Smooth muscle cell (in vitro differentiated cells): ENCODE measurements around the gene COL28A1. TPM values are rescaled to one million over a fixed set of nuclear protein-coding genes. Genes with fewer than 3 reads are reported as not detected.

Experiments
- DNase-seq: peaks from one replicate; lab custom pipeline; 2025; ENCODE audit not compliant: unreplicated experiment; lab: John Stamatoyannopoulos, UW
- H2AFZ ChIP-seq: fragments of 200-600 bp; sonication (generic); 2 replicates; pipeline ENCODE4 v1.6.0; 2016; ENCODE audit warnings: antibody characterized with exemption, low read depth, mild to moderate bottlenecking
- H3F3A ChIP-seq: fragments of 200-600 bp; sonication (generic); 2 replicates; pipeline ENCODE4 v1.6.0; 2017; ENCODE audit warnings: antibody characterized with exemption, low read depth
- H3K27ac ChIP-seq: fragments of 200-600 bp; sonication (generic); 2 replicates; pipeline ENCODE4 v1.5.1; 2016; ENCODE audit warnings: low read depth, mild to moderate bottlenecking
- H3K27me3 ChIP-seq: fragments of 200-600 bp; sonication (generic); 2 replicates; pipeline ENCODE4 v1.6.1; 2016; ENCODE audit warnings: low read depth, mild to moderate bottlenecking
- H3K36me3 ChIP-seq: fragments of 200-600 bp; sonication (generic); 2 replicates; pipeline ENCODE4 v1.5.1; 2016; ENCODE audit warnings: low read depth
- H3K4me1 ChIP-seq: fragments of 200-600 bp; sonication (generic); 2 replicates; pipeline ENCODE4 v1.5.1; 2016; ENCODE audit warnings: low read depth
- H3K4me2 ChIP-seq: fragments of 200-600 bp; sonication (generic); 2 replicates; pipeline ENCODE4 v1.6.0; 2016; ENCODE audit warnings: mild to moderate bottlenecking
- H3K4me3 ChIP-seq: fragments of 200-600 bp; sonication (generic); 2 replicates; pipeline ENCODE4 v1.5.1; 2016; ENCODE audit warnings: mild to moderate bottlenecking
- H3K79me2 ChIP-seq: fragments of 200-600 bp; sonication (generic); 2 replicates; pipeline ENCODE4 v1.6.0; 2016; ENCODE audit warnings: low read depth, mild to moderate bottlenecking
- H3K9ac ChIP-seq: fragments of 200-600 bp; sonication (generic); 2 replicates; pipeline ENCODE4 v1.6.0; 2016; ENCODE audit warnings: low read depth
- H3K9me3 ChIP-seq: fragments of 200-600 bp; sonication (generic); replicated peaks from 2 replicates; pipeline ENCODE4 v1.5.1; 2016; ENCODE audit warnings: low read depth
- H4K20me1 ChIP-seq: fragments of 200-600 bp; sonication (generic); 2 replicates; pipeline ENCODE4 v1.6.0; 2016; ENCODE audit warnings: low read depth
- WGBS: methylation state at CpG from one replicate; pipeline ENCODE4 v1.1.7; 2016; ENCODE audit warnings: low lambda C conversion rate; 5-methylcytosine and 5-hydroxymethylcytosine counted together
- polyA plus RNA-seq: library from polyadenylated mRNA; unstranded; fragments of >200 nt; fragmentation: Nextera tagmentation; extraction: Ambion mirVana; gene quantifications from 2 replicates; pipeline ENCODE4 v1.2.1, GENCODE V29; 2016
- total RNA-seq: library from RNA; depleted of rRNA; stranded (reverse); fragments of >200 nt; gene quantifications from 2 replicates; pipeline ENCODE4 v1.2.3, GENCODE V29; 2014
- TF ChIP-seq, protein P1 (sequence below): fragments of 200-600 bp; sonication (generic); IDR thresholded peaks from 2 replicates; pipeline ENCODE4 v1.5.1; 2017; ENCODE audit warnings: borderline replicate concordance, mild to moderate bottlenecking, antibody characterized with exemption; ENCODE audit not compliant: insufficient read depth, poor library complexity, severe bottlenecking

The COL28A1 gene
- total and polyA plus RNA-seq, 2 experiments from 2014 or later: 0.13 TPM; not detected in 1

DNA sequence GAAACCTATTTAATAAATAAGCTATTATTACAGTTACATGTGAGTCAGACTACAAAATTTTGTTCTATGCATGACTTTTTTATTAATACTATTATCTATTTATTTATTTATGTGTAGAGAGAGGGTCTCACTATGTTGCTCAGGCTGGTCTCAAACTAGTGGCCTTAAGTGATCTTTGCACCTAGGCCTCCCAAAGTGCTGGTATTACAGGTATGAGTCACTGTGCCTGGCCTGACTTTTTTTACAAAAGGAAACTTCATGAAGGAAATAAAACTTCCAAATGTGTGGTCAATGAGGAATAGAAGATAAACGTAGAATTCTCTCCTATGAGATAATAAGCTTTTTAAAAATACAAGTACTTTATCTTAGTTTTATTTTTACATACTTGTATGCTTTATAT lies 19.0 kb downstream of the COL28A1 start:
- H3F3A ChIP-seq: no peaks in the 10 kb centered on the region
- H3K9me3 ChIP-seq: no peaks in the 10 kb centered on the region
- no peak overlapping the region for H3K4me2 ChIP-seq
- TF ChIP-seq, protein P1, sequence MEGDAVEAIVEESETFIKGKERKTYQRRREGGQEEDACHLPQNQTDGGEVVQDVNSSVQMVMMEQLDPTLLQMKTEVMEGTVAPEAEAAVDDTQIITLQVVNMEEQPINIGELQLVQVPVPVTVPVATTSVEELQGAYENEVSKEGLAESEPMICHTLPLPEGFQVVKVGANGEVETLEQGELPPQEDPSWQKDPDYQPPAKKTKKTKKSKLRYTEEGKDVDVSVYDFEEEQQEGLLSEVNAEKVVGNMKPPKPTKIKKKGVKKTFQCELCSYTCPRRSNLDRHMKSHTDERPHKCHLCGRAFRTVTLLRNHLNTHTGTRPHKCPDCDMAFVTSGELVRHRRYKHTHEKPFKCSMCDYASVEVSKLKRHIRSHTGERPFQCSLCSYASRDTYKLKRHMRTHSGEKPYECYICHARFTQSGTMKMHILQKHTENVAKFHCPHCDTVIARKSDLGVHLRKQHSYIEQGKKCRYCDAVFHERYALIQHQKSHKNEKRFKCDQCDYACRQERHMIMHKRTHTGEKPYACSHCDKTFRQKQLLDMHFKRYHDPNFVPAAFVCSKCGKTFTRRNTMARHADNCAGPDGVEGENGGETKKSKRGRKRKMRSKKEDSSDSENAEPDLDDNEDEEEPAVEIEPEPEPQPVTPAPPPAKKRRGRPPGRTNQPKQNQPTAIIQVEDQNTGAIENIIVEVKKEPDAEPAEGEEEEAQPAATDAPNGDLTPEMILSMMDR: no peak
- 74% methylated on average over 1 of the region's 1 CpG for WGBS
- no peak overlapping the region for H3K4me3 ChIP-seq
- H2AFZ ChIP-seq: no peak overlapping the region
- H3K4me1 ChIP-seq: no peaks in the 10 kb centered on the region
- no peaks in the 10 kb centered on the region for H3K79me2 ChIP-seq
- no peaks in the 10 kb centered on the region for H3K36me3 ChIP-seq
- H3K27ac ChIP-seq: no peak overlapping the region
- no peak overlapping the region for H3K9ac ChIP-seq
- DNase-seq: no peak
- H4K20me1 ChIP-seq: no peaks in the 10 kb centered on the region
- H3K27me3 ChIP-seq: no peaks in the 10 kb centered on the region

DNA sequence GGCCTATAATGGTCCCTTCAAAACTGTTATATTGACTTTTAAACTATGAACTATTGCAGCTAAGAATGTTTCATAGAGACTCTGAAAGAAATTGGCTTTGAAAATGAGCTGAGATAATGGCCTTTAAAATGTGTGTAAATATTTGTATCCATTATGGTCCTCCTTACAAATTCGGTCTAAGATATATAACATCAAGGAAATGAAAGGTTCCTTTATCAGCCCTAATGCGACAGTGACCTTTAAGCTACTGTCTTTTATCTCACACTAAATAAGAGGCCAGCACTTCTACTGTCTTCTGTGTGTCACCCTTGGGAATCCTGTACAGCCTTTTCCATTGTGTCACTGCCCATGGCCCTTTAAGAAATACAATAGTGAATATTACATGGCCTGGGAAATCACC lies 19.5 kb downstream of the COL28A1 start:
- Histone ChIP-seq H3K4me2 (no peak overlapping the region), H3K4me1 (no peaks in the 10 kb centered on the region), H3K9ac (no peak overlapping the region), H3K79me2 (no peaks in the 10 kb centered on the region), H3K36me3 (no peaks in the 10 kb centered on the region), H3F3A (no peaks in the 10 kb centered on the region), H3K9me3 (no peaks in the 10 kb centered on the region), H3K4me3 (no peak overlapping the region), H3K27me3 (no peaks in the 10 kb centered on the region), H2AFZ (no peak overlapping the region), H4K20me1 (no peaks in the 10 kb centered on the region), H3K27ac (no peak overlapping the region)
- TF ChIP-seq, protein P1: no peak
- 74% methylated on average over 2 of the region's 2 CpGs for WGBS
- DNase-seq: no peak

DNA sequence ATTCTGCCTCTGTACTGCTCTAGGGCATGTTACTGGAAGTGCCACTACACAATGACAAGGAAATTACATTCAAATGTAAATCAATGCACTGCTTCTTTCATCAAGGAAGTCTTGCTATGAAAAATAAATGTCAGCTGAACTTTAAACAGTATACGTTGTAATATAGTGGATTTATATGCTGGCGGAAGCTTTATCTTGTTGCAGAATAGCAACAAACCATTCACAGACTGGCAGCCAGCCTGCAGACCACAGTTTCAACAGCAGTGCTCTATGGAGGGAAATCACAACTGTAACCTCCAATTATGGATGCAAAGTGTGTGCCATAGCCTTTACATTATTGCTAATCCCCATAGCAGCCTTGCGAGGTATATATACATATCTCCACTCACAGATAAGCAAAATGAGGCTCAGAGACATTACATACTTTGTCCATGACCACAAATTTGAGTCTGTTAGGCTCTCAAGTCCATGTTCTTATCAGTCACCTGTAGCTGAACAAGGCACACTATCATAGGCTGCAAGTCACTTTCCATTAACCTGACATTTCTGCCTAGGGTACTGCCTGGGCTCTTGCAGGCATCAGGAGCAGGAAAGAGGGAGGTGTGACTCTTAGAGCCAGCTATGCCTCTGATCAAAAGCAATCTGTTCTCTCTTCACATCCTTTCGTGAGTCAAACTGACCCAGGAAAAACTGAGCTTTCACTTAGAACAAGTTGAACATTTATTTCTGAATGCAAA lies 22.6 kb downstream of the COL28A1 start:
- WGBS: 76% methylated on average over 4 of the region's 4 CpGs
- Histone ChIP-seq H3F3A (no peaks in the 10 kb centered on the region), H3K27ac (no peak overlapping the region), H3K4me3 (no peak overlapping the region), H3K27me3 (no peaks in the 10 kb centered on the region), H3K9ac (no peak overlapping the region), H3K4me2 (no peak overlapping the region), H3K36me3 (no peaks in the 10 kb centered on the region), H3K79me2 (no peaks in the 10 kb centered on the region), H3K4me1 (no peaks in the 10 kb centered on the region), H4K20me1 (no peaks in the 10 kb centered on the region), H2AFZ (no peak overlapping the region), H3K9me3 (no peaks in the 10 kb centered on the region)
- TF ChIP-seq, protein P1: no peak
- DNase-seq: no peak

DNA sequence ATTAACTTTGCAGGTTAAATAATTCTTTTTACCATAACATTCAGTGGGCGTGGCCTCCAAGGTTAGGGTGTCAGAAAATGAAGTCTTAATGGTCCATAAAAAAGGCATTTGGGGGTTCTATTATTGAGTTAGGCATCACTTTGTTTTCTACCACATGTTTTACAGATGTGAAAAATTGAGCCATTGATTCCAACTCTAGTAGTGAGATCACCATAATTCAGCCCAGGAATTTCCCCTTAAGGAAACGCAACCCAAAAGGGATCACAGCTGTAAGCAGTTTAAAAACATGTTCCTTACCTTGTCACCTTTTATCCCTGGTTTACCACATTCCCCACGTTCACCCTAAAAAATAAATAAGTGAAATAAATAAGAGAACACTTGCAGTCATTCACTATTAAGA lies 24.9 kb downstream of the COL28A1 start:
- no peaks in the 10 kb centered on the region for H3K9me3 ChIP-seq
- no peak overlapping the region for H3K4me2 ChIP-seq
- no peak overlapping the region for H3K27ac ChIP-seq
- H3K4me3 ChIP-seq: no peak overlapping the region
- no peaks in the 10 kb centered on the region for H3K27me3 ChIP-seq
- TF ChIP-seq, protein P1: no peak
- no peaks in the 10 kb centered on the region for H3K79me2 ChIP-seq
- WGBS: 79% methylated on average over 3 of the region's 3 CpGs
- H3K36me3 ChIP-seq: no peaks in the 10 kb centered on the region
- no peaks in the 10 kb centered on the region for H3F3A ChIP-seq
- no peaks in the 10 kb centered on the region for H4K20me1 ChIP-seq
- H3K4me1 ChIP-seq: no peaks in the 10 kb centered on the region
- no peak overlapping the region for H3K9ac ChIP-seq
- no peak for DNase-seq
- no peak overlapping the region for H2AFZ ChIP-seq
